Panc1 (cell line): Measurements from ENCODE around the gene STK11IP. TPM values are rescaled to one million over a fixed set of nuclear protein-coding genes. Genes with fewer than 3 reads are reported as not detected.

Experiments
- ATAC-seq: fragments of 200-7000 bp; cut with Tn5 transposase; 2 replicates; pipeline ENCODE4 v1.9.1; 2020; ENCODE audit warnings: mild to moderate bottlenecking, moderate library complexity
- BruUV-seq: library from RNA; stranded (reverse); fragments of 400-500 nt; replicated peaks from 2 replicates; lab custom pipeline; 2021; lab: Mats Ljungman, UMichigan
- CTCF ChIA-PET: fragments of 300-600 bp; sonication (Branson Sonifier 250); formaldehyde crosslinking; loops from one replicate; lab custom pipeline; 2022; ENCODE audit warnings: antibody characterized with exemption; lab: Charles Lee
- POLR2A ChIA-PET: fragments of 300-600 bp; sonication (Branson Sonifier 250); formaldehyde crosslinking; loops from one replicate; lab custom pipeline; 2022; ENCODE audit warnings: antibody characterized with exemption; lab: Charles Lee
- DNase-seq: peaks from one replicate; pipeline ENCODE4 v3.0.0-alpha.2; 2010; ENCODE audit warnings: low read depth, low spot score
- H3K27ac ChIP-seq: 2 replicates; pipeline ENCODE4 v1.5.1; 2011; ENCODE audit warnings: mild to moderate bottlenecking, low read length, inconsistent platforms
- H3K27me3 ChIP-seq: fragments of 200-500 bp; sonication (Bioruptor generic); 2 replicates; pipeline ENCODE4 v1.6.0; 2014; ENCODE audit warnings: low read length, inconsistent platforms; ENCODE audit not compliant: control insufficient read depth, insufficient read depth
- H3K36me3 ChIP-seq: fragments of 200-500 bp; sonication (Bioruptor generic); 2 replicates; pipeline ENCODE4 v1.5.1; 2014; ENCODE audit warnings: inconsistent platforms, mild to moderate bottlenecking, low read length, moderate library complexity; ENCODE audit not compliant: control insufficient read depth, insufficient read depth
- H3K4me1 ChIP-seq: 2 replicates; pipeline ENCODE4 v1.5.1; 2011; ENCODE audit warnings: inconsistent platforms, mild to moderate bottlenecking, low read length, moderate library complexity; ENCODE audit not compliant: control insufficient read depth, insufficient read depth
- H3K4me3 ChIP-seq, 2 experiments: 2 replicates each; pipeline ENCODE4 v1.5.1; 2011 to 2012; ENCODE audit warnings: low read depth in 2 of 2, low read length in 2 of 2, mild to moderate bottlenecking in 2 of 2, inconsistent platforms in 1 of 2, moderate library complexity in 1 of 2
- H3K9me3 ChIP-seq: fragments of 200-500 bp; sonication (Bioruptor generic); 2 replicates; pipeline ENCODE4 v1.5.1; 2014; ENCODE audit warnings: low read depth, mild to moderate bottlenecking, inconsistent platforms, low read length, moderate library complexity; ENCODE audit not compliant: control insufficient read depth, insufficient read depth
- CTCF ChIP-seq: fragments of 450-650 bp; IDR thresholded peaks from 2 replicates; pipeline ENCODE4 v1.5.1; 2017; ENCODE audit warnings: mild to moderate bottlenecking
- POLR2AphosphoS5 ChIP-seq: IDR thresholded peaks from 2 replicates; pipeline ENCODE4 v1.6.1; 2012; ENCODE audit warnings: mild to moderate bottlenecking, low read depth, low read length, moderate library complexity
- REST ChIP-seq, 2 experiments: IDR thresholded peaks; 2 replicates each; pipeline ENCODE4 v1.6.1; 2011 to 2012; ENCODE audit warnings: low read depth in 2 of 2, control low read depth in 1 of 2, low read length in 1 of 2, mild to moderate bottlenecking in 1 of 2, moderate library complexity in 1 of 2; ENCODE audit not compliant: insufficient read depth in 1 of 2
- SIN3A ChIP-seq: IDR thresholded peaks from 2 replicates; pipeline ENCODE4 v1.6.1; 2012; ENCODE audit warnings: low read depth, mild to moderate bottlenecking, low read length, moderate library complexity, borderline replicate concordance; ENCODE audit not compliant: insufficient read depth
- TCF7L2 ChIP-seq: IDR thresholded peaks from 2 replicates; pipeline ENCODE4 v1.6.1; 2011; ENCODE audit warnings: mild to moderate bottlenecking, low read depth, low read length, inconsistent platforms
- in situ Hi-C: cut with HindIII; loops from 2 replicates; pipeline ENCODE4 v1.10.0; 2016; ENCODE audit warnings: low sequenced_read_pairs, low pct_unique_long_range_greater_than_20kb
- intact Hi-C: fragments of 100-400 bp; cut with micrococcal nuclease; formaldehyde crosslinking; loops from one replicate; pipeline ENCODE4 v1.10.0; 2022; ENCODE audit not compliant: unreplicated experiment
- total RNA-seq: library from RNA; stranded (reverse); gene quantifications from one replicate; pipeline ENCODE4 v1.2.1, GENCODE V29; 2021; ENCODE audit not compliant: unreplicated experiment

The STK11IP gene
- total RNA-seq, 1 experiment from 2014 or later, result 48.2 TPM

GRCh38 chr2:219566640-219567039 is 31.0 kb upstream of the STK11IP start:
- no peak for ATAC-seq
- no peaks in the 10 kb centered on the region for H3K27me3 ChIP-seq
- ChIA-PET POLR2A (no interaction called here), CTCF (no interaction called here)
- no peak overlapping the region for H3K27ac ChIP-seq
- H3K4me1 ChIP-seq, result peaks cover 13% of the 10 kb centered on the region
- no peak overlapping the region for H3K4me3 ChIP-seq
- intact Hi-C loops, result no loop called here
- TF ChIP-seq CTCF (no peak), SIN3A (no peak), TCF7L2 (no peak), REST (IDR thresholded peaks at IDR 0.05; ENCODE audit: insufficient read depth in 1 of 2, low read depth in 2 of 2, low read length in 1 of 2) (no peak), POLR2AphosphoS5 (no peak)
- no TSS peak for BruUV-seq
- no peaks in the 10 kb centered on the region for H3K9me3 ChIP-seq
- DNase-seq, result no peak
- in situ Hi-C loops, result no loop called here
- no peaks in the 10 kb centered on the region for H3K36me3 ChIP-seq

- no peaks in the 10 kb centered on the region for H3K27me3 ChIP-seq
- no peak for TF ChIP-seq POLR2AphosphoS5
- TF ChIP-seq REST (IDR thresholded peaks at IDR 0.05; ENCODE audit: insufficient read depth in 1 of 2, low read depth in 2 of 2, low read length in 1 of 2), result no peak
- no peak for TF ChIP-seq SIN3A
- no peak for TF ChIP-seq TCF7L2
- TF ChIP-seq CTCF, result no peak
- ATAC-seq, result no peak
- no TSS peak for BruUV-seq
- POLR2A ChIA-PET, result no interaction called here
- H3K9me3 ChIP-seq, result no peaks in the 10 kb centered on the region
- intact Hi-C loops (no loop called here), in situ Hi-C loops (no loop called here)
- H3K4me3 ChIP-seq, result no peak overlapping the region
- no peak for DNase-seq
- CTCF ChIA-PET, result no interaction called here
- H3K4me1 ChIP-seq, result peaks cover 16% of the 10 kb centered on the region
- H3K36me3 ChIP-seq, result no peaks in the 10 kb centered on the region
- H3K27ac ChIP-seq, result no peak overlapping the region
These were observed 30.5 kb upstream of the STK11IP start for GRCh38 chr2:219567131-219567530.
